ENCODE measurements around the gene SLC8A3.

SLC8A3 gene

DNA sequence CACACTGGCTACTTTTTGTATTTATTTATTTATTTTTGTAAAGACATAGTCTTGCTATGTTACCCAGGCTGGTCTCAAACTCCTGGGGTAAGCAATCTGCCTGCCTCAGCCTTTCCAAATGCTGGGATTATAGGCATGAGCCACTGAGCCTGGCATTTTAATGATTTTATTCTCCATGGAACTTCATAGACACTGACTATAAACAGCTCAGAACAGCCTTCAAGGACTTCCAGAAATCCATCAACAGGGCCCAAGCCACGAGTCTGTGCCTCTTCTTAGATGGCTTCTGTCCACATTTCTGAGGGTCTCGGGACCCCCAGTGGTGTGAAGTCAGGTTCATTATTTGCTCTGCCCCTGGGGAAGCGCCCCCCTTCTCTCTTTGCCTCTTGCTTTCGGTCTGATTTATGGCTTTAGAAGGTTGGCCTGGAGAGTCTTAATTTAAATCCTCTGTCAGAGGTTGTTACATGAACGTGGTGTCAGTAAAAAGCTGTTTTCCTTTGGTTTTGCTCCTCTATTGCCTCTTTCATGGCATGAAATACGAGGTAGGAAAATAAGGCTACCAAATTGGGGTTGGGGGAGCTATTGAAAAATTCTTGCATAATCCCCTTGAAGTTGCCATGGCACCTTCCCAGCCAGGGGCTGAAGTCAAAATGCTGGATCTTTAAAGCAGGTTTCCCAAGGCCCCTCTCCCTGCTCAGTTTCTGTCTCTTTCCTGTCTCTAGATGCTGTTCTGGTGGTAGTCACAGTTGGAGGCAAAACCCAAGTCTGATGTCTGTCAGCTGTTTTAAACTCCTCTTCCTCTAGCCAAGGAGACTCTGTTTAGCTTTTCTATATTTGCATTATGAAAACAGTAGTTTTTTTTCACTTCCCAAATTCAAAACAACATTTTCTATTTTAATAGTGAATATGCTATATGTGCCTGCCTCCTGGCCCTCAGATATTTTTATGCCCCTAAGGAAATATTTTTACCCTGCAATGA, 180.2 kb downstream of the SLC8A3 start:
- H3K27me3 ChIP-seq (replicated peaks; ENCODE audit: control insufficient read depth, insufficient read depth, low read length) = no peaks in the 10 kb centered on the region
- no peak overlapping the region for H3K9ac ChIP-seq (ENCODE audit: low read length)
- no peak overlapping the region for H3K4me3 ChIP-seq (ENCODE audit: low read length)
- no peaks in the 10 kb centered on the region for H3K4me1 ChIP-seq (ENCODE audit: control insufficient read depth, insufficient read depth, low read length)
- H3K9me3 ChIP-seq (ENCODE audit: control insufficient read depth, low read length) = no peaks in the 10 kb centered on the region
- no peak for DNase-seq (ENCODE audit: low read depth)
- peaks cover 12% of the 10 kb centered on the region for H3K36me3 ChIP-seq (ENCODE audit: control insufficient read depth, insufficient read depth, low read length, severe bottlenecking)

DNA sequence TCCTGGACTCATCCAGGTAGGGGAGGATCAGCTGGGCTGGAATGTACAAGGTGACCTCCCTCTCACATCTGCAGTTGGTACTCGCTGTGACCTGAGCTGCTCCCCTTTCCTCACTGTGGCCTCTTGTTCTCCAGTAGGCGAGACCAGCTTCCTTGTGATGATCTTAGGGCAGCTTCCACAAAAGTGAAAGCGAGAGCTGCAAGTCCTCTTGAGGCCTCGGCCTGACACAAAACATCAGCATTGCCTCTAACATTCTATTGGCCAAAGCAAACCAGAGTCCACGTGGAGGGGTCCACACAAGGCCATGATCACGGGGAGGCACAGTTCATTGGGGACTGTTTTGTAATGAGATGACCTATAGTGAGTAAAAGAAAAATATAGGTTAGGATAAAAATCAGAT, 182.1 kb downstream of the SLC8A3 start:
- Histone ChIP-seq H3K4me1 (ENCODE audit: control insufficient read depth, insufficient read depth, low read length) (no peaks in the 10 kb centered on the region), H3K9ac (ENCODE audit: low read length) (no peak overlapping the region), H3K36me3 (ENCODE audit: control insufficient read depth, insufficient read depth, low read length, severe bottlenecking) (peaks cover 10% of the 10 kb centered on the region), H3K9me3 (ENCODE audit: control insufficient read depth, low read length) (no peaks in the 10 kb centered on the region), H3K27me3 (replicated peaks; ENCODE audit: control insufficient read depth, insufficient read depth, low read length) (no peaks in the 10 kb centered on the region), H3K4me3 (ENCODE audit: low read length) (no peak overlapping the region)
- DNase-seq (ENCODE audit: low read depth) = no peak

DNA sequence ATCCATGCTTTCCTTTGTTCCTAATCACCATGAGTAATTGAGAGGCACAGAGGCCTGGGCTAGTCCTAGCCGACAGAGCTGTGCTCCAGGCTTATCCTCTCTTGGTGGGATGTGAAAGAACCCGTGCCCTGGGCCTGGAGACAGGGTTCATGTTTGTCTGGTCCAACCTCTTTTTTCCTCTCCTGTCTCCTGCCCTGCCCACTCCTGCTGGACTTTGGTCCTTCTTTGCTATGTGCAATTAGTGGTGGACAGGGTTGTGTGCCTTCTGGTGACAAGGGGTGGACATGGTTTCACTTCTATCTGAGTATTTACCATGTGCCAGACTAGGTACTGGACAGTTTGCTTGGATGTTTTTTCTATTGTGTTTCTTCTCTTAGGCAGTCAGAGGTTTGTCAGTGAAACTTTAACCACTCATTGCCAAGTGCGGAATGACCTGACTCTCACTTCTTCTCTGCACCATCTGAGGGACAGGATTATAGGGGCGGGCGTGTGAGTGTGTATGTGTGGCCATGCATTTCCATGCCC, 183.4 kb downstream of the SLC8A3 start:
- Histone ChIP-seq H3K4me3 (ENCODE audit: low read length) (no peak overlapping the region), H3K4me1 (ENCODE audit: control insufficient read depth, insufficient read depth, low read length) (no peaks in the 10 kb centered on the region), H3K27me3 (replicated peaks; ENCODE audit: control insufficient read depth, insufficient read depth, low read length) (no peaks in the 10 kb centered on the region), H3K36me3 (ENCODE audit: control insufficient read depth, insufficient read depth, low read length, severe bottlenecking) (peaks cover 7% of the 10 kb centered on the region), H3K9me3 (ENCODE audit: control insufficient read depth, low read length) (no peaks in the 10 kb centered on the region), H3K9ac (ENCODE audit: low read length) (no peak overlapping the region)
- no peak for DNase-seq (ENCODE audit: low read depth)

DNA sequence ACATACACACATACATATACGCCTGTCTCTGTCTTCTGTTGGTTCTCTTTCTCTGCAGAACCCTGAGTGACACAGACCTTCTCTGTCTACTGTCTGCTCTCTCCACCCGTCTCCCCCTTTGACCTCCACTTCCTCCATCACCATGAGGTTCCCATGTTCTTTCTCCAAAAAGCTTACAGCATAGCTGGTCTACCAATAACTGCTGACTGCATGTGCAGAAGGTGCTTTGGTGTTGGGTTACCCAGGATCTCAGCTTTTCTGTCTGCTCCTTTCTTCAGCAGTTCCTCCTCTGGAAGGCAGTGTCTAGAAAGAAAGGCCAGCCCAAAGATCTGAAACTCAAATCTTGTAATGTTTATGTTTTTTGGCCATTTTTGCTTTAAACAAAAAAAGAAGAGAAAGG, 184.0 kb downstream of the SLC8A3 start:
- Histone ChIP-seq H3K4me3 (ENCODE audit: low read length) (no peak overlapping the region), H3K36me3 (ENCODE audit: control insufficient read depth, insufficient read depth, low read length, severe bottlenecking) (peaks cover 3% of the 10 kb centered on the region), H3K9ac (ENCODE audit: low read length) (no peak overlapping the region), H3K27me3 (replicated peaks; ENCODE audit: control insufficient read depth, insufficient read depth, low read length) (no peaks in the 10 kb centered on the region), H3K9me3 (ENCODE audit: control insufficient read depth, low read length) (no peaks in the 10 kb centered on the region), H3K4me1 (ENCODE audit: control insufficient read depth, insufficient read depth, low read length) (no peaks in the 10 kb centered on the region)
- DNase-seq (ENCODE audit: low read depth) = no peak

DNA sequence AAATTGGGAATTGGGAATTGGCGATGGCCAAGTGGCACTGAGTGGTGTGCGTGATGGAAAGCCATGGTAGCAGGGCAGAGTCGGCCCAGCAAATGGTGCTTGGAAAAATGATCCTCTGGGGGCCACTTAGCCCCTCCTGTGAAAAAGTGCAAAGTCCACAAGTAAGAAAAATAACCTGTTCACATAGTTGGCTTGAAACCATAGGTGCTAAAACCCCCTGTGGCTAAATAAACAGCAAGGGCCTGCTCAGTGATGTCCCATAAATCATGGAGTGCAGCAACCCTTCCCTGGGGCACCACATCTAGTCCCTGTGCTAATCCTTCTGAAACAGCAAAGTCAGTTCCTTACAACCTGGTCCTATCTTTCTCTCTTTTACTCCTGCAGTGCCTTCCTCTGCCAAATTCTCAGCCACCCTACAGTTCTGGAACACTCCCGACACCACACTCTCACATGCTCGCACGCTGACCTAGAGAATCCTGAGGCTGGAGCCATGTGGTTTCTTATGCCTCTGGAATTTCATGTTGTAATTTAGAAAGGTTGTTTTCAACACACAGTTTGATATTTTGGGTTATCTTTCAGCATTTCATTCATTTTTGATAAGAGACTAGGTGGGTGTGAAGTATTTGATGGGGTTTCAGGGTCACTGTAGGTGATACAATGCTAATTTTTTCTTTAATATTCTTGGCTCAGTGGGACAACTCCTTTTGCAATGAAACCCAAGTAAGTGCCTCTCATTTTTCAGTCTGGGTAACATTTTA, 186.0 kb downstream of the SLC8A3 start:
- H3K9me3 ChIP-seq (ENCODE audit: control insufficient read depth, low read length) = no peaks in the 10 kb centered on the region
- H3K9ac ChIP-seq (ENCODE audit: low read length) = no peak overlapping the region
- H3K36me3 ChIP-seq (ENCODE audit: control insufficient read depth, insufficient read depth, low read length, severe bottlenecking) = peaks cover 3% of the 10 kb centered on the region
- H3K27me3 ChIP-seq (replicated peaks; ENCODE audit: control insufficient read depth, insufficient read depth, low read length) = no peaks in the 10 kb centered on the region
- no peak for DNase-seq (ENCODE audit: low read depth)
- H3K4me1 ChIP-seq (ENCODE audit: control insufficient read depth, insufficient read depth, low read length) = peaks cover 7% of the 10 kb centered on the region
- no peak overlapping the region for H3K4me3 ChIP-seq (ENCODE audit: low read length)

DNA sequence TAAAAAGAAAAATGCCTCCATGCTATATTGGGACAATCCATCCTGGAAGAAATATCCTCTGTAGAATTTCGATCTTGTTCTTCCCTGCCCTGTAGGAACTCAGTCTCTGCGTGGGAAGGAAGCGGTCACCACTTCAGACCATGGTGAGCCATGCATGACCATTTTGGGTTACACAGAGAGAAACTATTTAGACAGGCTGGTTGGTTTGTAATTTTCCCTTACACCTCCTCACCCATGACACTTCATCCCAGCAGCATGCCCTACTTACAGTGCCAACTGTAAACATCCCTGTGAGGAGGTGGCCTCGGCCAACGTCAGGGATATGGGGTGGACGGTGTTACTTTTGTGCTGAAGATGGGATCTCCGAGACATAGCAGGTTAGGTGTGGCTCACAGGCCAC, 188.2 kb downstream of the SLC8A3 start:
- no peak overlapping the region for H3K9ac ChIP-seq (ENCODE audit: low read length)
- H3K4me1 ChIP-seq (ENCODE audit: control insufficient read depth, insufficient read depth, low read length) = peaks cover 9% of the 10 kb centered on the region
- DNase-seq (ENCODE audit: low read depth) = no peak
- H3K36me3 ChIP-seq (ENCODE audit: control insufficient read depth, insufficient read depth, low read length, severe bottlenecking) = peaks cover 3% of the 10 kb centered on the region
- H3K9me3 ChIP-seq (ENCODE audit: control insufficient read depth, low read length) = no peaks in the 10 kb centered on the region
- H3K27me3 ChIP-seq (replicated peaks; ENCODE audit: control insufficient read depth, insufficient read depth, low read length) = no peaks in the 10 kb centered on the region
- no peak overlapping the region for H3K4me3 ChIP-seq (ENCODE audit: low read length)

DNA sequence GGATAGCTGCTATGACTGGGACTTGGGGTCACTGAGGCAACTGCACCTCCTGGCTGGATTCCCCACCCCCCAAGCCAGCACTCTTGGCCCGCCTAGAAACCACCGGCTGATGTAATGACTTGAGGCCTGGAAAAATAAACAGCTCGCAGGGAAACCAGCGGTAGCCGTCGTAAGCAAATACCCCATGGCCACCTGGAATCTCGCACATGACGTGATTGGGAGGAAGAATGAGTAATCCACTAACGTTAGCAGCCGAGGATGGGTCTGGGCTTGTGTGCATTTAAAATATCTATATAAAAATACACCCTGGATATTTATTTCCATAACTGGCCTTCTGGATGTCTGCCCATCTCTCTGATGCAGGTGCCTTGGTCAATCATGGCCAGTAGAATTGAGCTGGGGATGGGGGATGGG, 189.5 kb downstream of the SLC8A3 start:
- H3K9ac ChIP-seq (ENCODE audit: low read length) = no peak overlapping the region
- H3K4me3 ChIP-seq (ENCODE audit: low read length) = no peak overlapping the region
- DNase-seq (ENCODE audit: low read depth) = peak; percentile 3
- H3K27me3 ChIP-seq (replicated peaks; ENCODE audit: control insufficient read depth, insufficient read depth, low read length) = no peaks in the 10 kb centered on the region
- peaks cover 3% of the 10 kb centered on the region for H3K36me3 ChIP-seq (ENCODE audit: control insufficient read depth, insufficient read depth, low read length, severe bottlenecking)
- H3K9me3 ChIP-seq (ENCODE audit: control insufficient read depth, low read length) = no peaks in the 10 kb centered on the region
- H3K4me1 ChIP-seq (ENCODE audit: control insufficient read depth, insufficient read depth, low read length) = peaks cover 9% of the 10 kb centered on the region

DNA sequence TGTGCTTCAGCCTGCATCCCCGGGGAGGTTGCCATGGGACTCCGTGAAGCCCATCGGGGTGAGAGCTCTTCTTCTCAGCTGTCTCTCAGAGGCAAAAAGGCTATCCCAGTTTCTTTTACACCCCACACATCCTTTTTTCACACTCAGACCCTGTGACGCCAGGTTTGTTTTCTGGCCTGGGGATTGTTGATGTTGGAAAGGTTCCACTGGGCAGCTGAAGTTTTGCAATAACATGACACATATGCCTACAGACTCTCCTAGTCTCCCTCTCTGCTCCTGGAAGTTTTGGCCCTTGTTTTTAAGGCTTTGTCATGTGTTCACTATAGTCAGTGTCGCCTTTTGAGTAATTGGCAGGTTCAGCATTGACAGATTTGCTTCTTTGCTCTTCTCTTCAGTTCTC, 190.9 kb downstream of the SLC8A3 start:
- H3K4me3 ChIP-seq (ENCODE audit: low read length) = no peak overlapping the region
- DNase-seq (ENCODE audit: low read depth) = peak; percentile 26
- H3K4me1 ChIP-seq (ENCODE audit: control insufficient read depth, insufficient read depth, low read length) = peaks cover 17% of the 10 kb centered on the region
- no peak overlapping the region for H3K9ac ChIP-seq (ENCODE audit: low read length)
- no peaks in the 10 kb centered on the region for H3K27me3 ChIP-seq (replicated peaks; ENCODE audit: control insufficient read depth, insufficient read depth, low read length)
- H3K36me3 ChIP-seq (ENCODE audit: control insufficient read depth, insufficient read depth, low read length, severe bottlenecking) = peaks cover 3% of the 10 kb centered on the region
- no peaks in the 10 kb centered on the region for H3K9me3 ChIP-seq (ENCODE audit: control insufficient read depth, low read length)

DNA sequence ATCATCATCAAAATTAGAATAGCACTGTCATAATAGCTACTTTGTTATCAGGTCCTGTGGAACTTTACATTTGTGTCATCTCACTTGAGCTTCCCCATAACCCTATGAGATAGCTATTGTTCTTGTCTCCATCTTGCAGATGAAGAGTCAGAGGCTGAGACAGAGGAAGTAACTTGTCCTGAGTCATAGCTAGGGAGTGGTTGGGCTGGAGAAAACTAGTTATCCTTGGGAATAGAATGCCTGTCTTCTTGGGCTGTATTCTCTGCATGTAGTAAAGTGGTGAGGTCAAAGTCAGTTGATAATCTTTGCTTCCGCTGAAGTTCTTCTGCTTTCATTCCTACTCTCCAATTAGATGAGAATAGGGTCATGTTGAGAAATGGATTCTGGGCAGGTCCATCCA, 192.5 kb downstream of the SLC8A3 start:
- DNase-seq (ENCODE audit: low read depth) = no peak
- Histone ChIP-seq H3K4me3 (ENCODE audit: low read length) (no peak overlapping the region), H3K27me3 (replicated peaks; ENCODE audit: control insufficient read depth, insufficient read depth, low read length) (no peaks in the 10 kb centered on the region), H3K9me3 (ENCODE audit: control insufficient read depth, low read length) (no peaks in the 10 kb centered on the region), H3K36me3 (ENCODE audit: control insufficient read depth, insufficient read depth, low read length, severe bottlenecking) (peaks cover 3% of the 10 kb centered on the region), H3K9ac (ENCODE audit: low read length) (no peak overlapping the region), H3K4me1 (ENCODE audit: control insufficient read depth, insufficient read depth, low read length) (peaks cover 17% of the 10 kb centered on the region)

Measured in adipocyte (in vitro differentiated cells).